HepG2 (cell line): ENCODE data around the gene STUB1. TPM values are rescaled to one million over a fixed set of nuclear protein-coding genes. Genes with fewer than 3 reads are reported as not detected.
A peak's percentile ranks its signal among the peaks of the same experiment; 100 is the strongest.

Experiments used
- ATAC-seq: fragments of 200-7000 bp; cut with Tn5 transposase; 3 replicates; pipeline ENCODE4 v1.9.1; 2020; ENCODE audit warnings: mild to moderate bottlenecking, moderate library complexity
- BruUV-seq: library from RNA; stranded (reverse); fragments of 400-500 nt; replicated peaks from 2 replicates; lab custom pipeline; 2021; lab: Mats Ljungman, UMichigan
- CTCF ChIA-PET: fragments of 300-600 bp; formaldehyde crosslinking; extraction: SDS; loops from one replicate; lab custom pipeline; 2021; ENCODE audit warnings: low total read pairs, inconsistent platforms, low intra/inter-chr PET ratio; lab: Yijun Ruan, JAX
- POLR2A ChIA-PET: fragments of 350-600 bp; sonication (Branson Sonifier 250); formaldehyde crosslinking; loops from one replicate; lab custom pipeline; 2020; ENCODE audit warnings: antibody characterized with exemption, inconsistent platforms; lab: Yijun Ruan, JAX
- DNase-seq: peaks from one replicate; pipeline ENCODE4 v3.0.0-alpha.2; 2015; ENCODE audit warnings: low spot score
- FAIRE-seq: peaks from 3 replicates; lab custom pipeline; 2011; peaks lifted over from hg19 to GRCh38; lab: Jason Lieb, UNC
- H2AFZ ChIP-seq: one replicate; pipeline ENCODE4 v1.6.1; 2011; ENCODE audit warnings: low read length, inconsistent platforms
- H3K27ac ChIP-seq: fragments of 300-600 bp; 3 replicates; pipeline ENCODE4 v1.8.0; 2011; ENCODE audit warnings: mixed run types, mild to moderate bottlenecking, mixed read lengths, low read length, inconsistent platforms; ENCODE audit not compliant: insufficient read depth; ENCODE audit errors: extremely low read length
- H3K27me3 ChIP-seq, 2 experiments: fragments of 200-600 bp in 1 of 2; 2 replicates in 1 of 2; 3 replicates in 1 of 2; pipeline versions ENCODE4 v1.6.0 to v1.8.0; 2011; ENCODE audit warnings: low read length in 2 of 2, mild to moderate bottlenecking in 2 of 2, moderate library complexity in 2 of 2, inconsistent platforms in 1 of 2; ENCODE audit not compliant: insufficient read depth in 2 of 2, control insufficient read depth in 1 of 2
- H3K36me3 ChIP-seq, 2 experiments: fragments of 200-600 bp in 1 of 2; replicated peaks in 1 of 2; 2 replicates in 1 of 2; 3 replicates in 1 of 2; pipeline versions ENCODE4 v1.5.1 to v1.8.0; 2011; ENCODE audit warnings: low read length in 2 of 2, inconsistent platforms in 1 of 2; ENCODE audit not compliant: insufficient read depth in 2 of 2, control insufficient read depth in 1 of 2
- H3K4me1 ChIP-seq: 2 replicates; pipeline ENCODE4 v1.5.1; 2012; ENCODE audit warnings: low read length, inconsistent platforms; ENCODE audit not compliant: insufficient read depth
- H3K4me2 ChIP-seq: 2 replicates; pipeline ENCODE4 v1.6.0; 2011; ENCODE audit warnings: low read depth, low read length, inconsistent platforms
- H3K4me3 ChIP-seq, 3 experiments: fragments of 200-600 bp in 1 of 3; sonication (generic), shearing (Covaris generic) in 1 of 3; replicated peaks in 1 of 3; 2 replicates each; pipeline ENCODE4 v1.5.1; 2011 to 2016; ENCODE audit warnings: low read length in 3 of 3, inconsistent platforms in 2 of 3, low read depth in 2 of 3, mild to moderate bottlenecking in 2 of 3, control low read depth in 1 of 3, mixed read lengths in 1 of 3; ENCODE audit not compliant: insufficient read depth in 1 of 3
- H3K79me2 ChIP-seq: one replicate; pipeline ENCODE4 v1.6.1; 2011; ENCODE audit warnings: low read length, inconsistent platforms; ENCODE audit not compliant: insufficient read depth
- H3K9ac ChIP-seq: 2 replicates; pipeline ENCODE4 v1.6.0; 2011; ENCODE audit warnings: mild to moderate bottlenecking, low read depth, low read length, inconsistent platforms; ENCODE audit not compliant: insufficient read depth
- H3K9me3 ChIP-seq: 2 replicates; pipeline ENCODE4 v1.5.1; 2012; ENCODE audit warnings: mild to moderate bottlenecking, low read length
- H4K20me1 ChIP-seq: 2 replicates; pipeline ENCODE4 v1.6.0; 2011; ENCODE audit warnings: inconsistent platforms, mild to moderate bottlenecking, low read length, moderate library complexity; ENCODE audit not compliant: insufficient read depth
- AGO1 ChIP-seq: fragments of 200-400 bp; formaldehyde crosslinking; IDR thresholded peaks from 2 replicates; pipeline ENCODE4 v1.6.1; 2017; ENCODE audit warnings: mild to moderate bottlenecking, low read depth, low read length, moderate library complexity; ENCODE audit not compliant: poor library complexity, severe bottlenecking
- ARNT2 ChIP-seq: sonication (generic); formaldehyde crosslinking; IDR thresholded peaks from 2 replicates; pipeline ENCODE4 v1.8.0; 2022; ENCODE audit warnings: mild to moderate bottlenecking, low read depth, missing genetic modification reagents, moderate library complexity
- MEIS2 ChIP-seq: sonication (generic); formaldehyde crosslinking; IDR thresholded peaks from 2 replicates; pipeline ENCODE4 v1.9.0; 2021; ENCODE audit warnings: mild to moderate bottlenecking, missing genetic modification reagents
- NCOA2 ChIP-seq: sonication (generic); formaldehyde crosslinking; IDR thresholded peaks from 2 replicates; pipeline ENCODE4 v1.8.0; 2022; ENCODE audit warnings: inconsistent platforms
- RCOR2 ChIP-seq: IDR thresholded peaks from 2 replicates; pipeline ENCODE4 v1.6.1; 2016; ENCODE audit warnings: missing biosample characterization, missing genetic modification reagents
- SALL2 ChIP-seq: sonication (generic); formaldehyde crosslinking; IDR thresholded peaks from 2 replicates; pipeline ENCODE4 v1.8.1; 2023; ENCODE audit warnings: mild to moderate bottlenecking, missing genetic modification reagents, inconsistent platforms
- TFDP1 ChIP-seq: IDR thresholded peaks from 2 replicates; pipeline ENCODE4 v1.6.1; 2016; ENCODE audit warnings: missing compliant biosample characterization, missing genetic modification reagents, borderline replicate concordance
- ZBTB33 ChIP-seq: sonication (generic); formaldehyde crosslinking; IDR thresholded peaks from 2 replicates; pipeline ENCODE4 v1.4.0; 2020; ENCODE audit warnings: missing genetic modification reagents
- ZFP36 ChIP-seq: fragments of 150-350 bp; IDR thresholded peaks from 2 replicates; pipeline ENCODE4 v1.6.1; 2018; ENCODE audit warnings: borderline replicate concordance, low read length, low read depth; ENCODE audit not compliant: partially characterized antibody
- ZNF777 ChIP-seq: sonication (generic); formaldehyde crosslinking; IDR thresholded peaks from 2 replicates; pipeline ENCODE4 v1.4.0; 2020; ENCODE audit warnings: missing genetic modification reagents
- ZNF800 ChIP-seq: sonication (generic); formaldehyde crosslinking; IDR thresholded peaks from 2 replicates; pipeline ENCODE4 v1.4.0; 2020; ENCODE audit warnings: missing genetic modification reagents
- WGBS: methylation state at CpG from one replicate; pipeline ENCODE4 v1.1.6; 2017; ENCODE audit warnings: low lambda C conversion rate; 5-methylcytosine and 5-hydroxymethylcytosine counted together
- in situ Hi-C: cut with HindIII; loops from 2 replicates; pipeline ENCODE4 v1.10.0; 2017; ENCODE audit warnings: low pct_unique_long_range_greater_than_20kb; ENCODE audit not compliant: extremely low pct_ligation_motif_present
- intact Hi-C: fragments of 100-400 bp; cut with micrococcal nuclease; formaldehyde crosslinking; loops from one replicate; pipeline ENCODE4 v1.10.0; 2022; ENCODE audit not compliant: unreplicated experiment
- polyA plus RNA-seq, 8 experiments: library from polyadenylated mRNA; depleted of rRNA in 3 of 8; stranded (reverse) in 7 of 8; unstranded in 1 of 8; fragments of >200 nt; fragmentation: Illumina TruSeq in 4 of 8; extraction: Trizol in 4 of 8; gene quantifications; 2 replicates each; pipeline versions ENCODE4 v1.2.1 to v1.2.3, GENCODE V29; 2011 to 2016; ENCODE audit warnings: low read depth in 4 of 8, missing spikeins in 1 of 8, mixed read lengths in 1 of 8; ENCODE audit not compliant: insufficient read depth in 1 of 8
- total RNA-seq, 5 experiments: library from RNA; depleted of rRNA; stranded (reverse); fragments of >200 nt; fragmentation: Illumina TruSeq; extraction: Trizol; gene quantifications; 2 replicates each; pipeline ENCODE4 v1.2.3, GENCODE V29; 2016; ENCODE audit warnings: low read depth in 1 of 5

STUB1 gene
- total and polyA plus RNA-seq, 2 of the 13 experiments (the other 11 are each of a cell fraction or from before 2014, with no cell fraction given): 52.9 to 78.2 TPM

- Histone ChIP-seq H4K20me1 (no peaks in the 10 kb centered on the region), H3K79me2 (no peaks in the 10 kb centered on the region), H3K36me3 (no peaks in the 10 kb centered on the region), H3K4me1 (peaks cover 19% of the 10 kb centered on the region), H3K27ac (no peak overlapping the region), H3K4me2 (peak overlapping the region; percentile 94), H3K9me3 (no peaks in the 10 kb centered on the region), H3K9ac (no peak overlapping the region), H3K4me3 (peak overlapping the region in 1 of 3 experiments; percentile 82; a peak in 1 of 6 replicates), H2AFZ (no peak overlapping the region), H3K27me3 (peaks cover 0 to 3% of the 10 kb centered on the region in 2 experiments; a peak in 1 of 5 replicates)
- ATAC-seq: peak; percentile 6
- intact Hi-C loops (no loop called here), in situ Hi-C loops (no loop called here)
- TF ChIP-seq MEIS2 (no peak), AGO1 (peak; percentile 62)
- no peak for FAIRE-seq
- DNase-seq: no peak
- POLR2A ChIA-PET: interaction anchor here (1.2 to 2.6 kb wide), 3 partner anchors 10 to 35 kb away, joined by 3 to 14 read pairs (median 7); partner anchors contain the start of genes CIAO3 and MSLN
- 5% methylated on average over 4 of the region's 9 CpGs for WGBS
- CTCF ChIA-PET: no interaction called here
- BruUV-seq: no TSS peak
Observed at GRCh38 chr16:726188-726437, 45.9 kb downstream of the STUB1 start.

DNA sequence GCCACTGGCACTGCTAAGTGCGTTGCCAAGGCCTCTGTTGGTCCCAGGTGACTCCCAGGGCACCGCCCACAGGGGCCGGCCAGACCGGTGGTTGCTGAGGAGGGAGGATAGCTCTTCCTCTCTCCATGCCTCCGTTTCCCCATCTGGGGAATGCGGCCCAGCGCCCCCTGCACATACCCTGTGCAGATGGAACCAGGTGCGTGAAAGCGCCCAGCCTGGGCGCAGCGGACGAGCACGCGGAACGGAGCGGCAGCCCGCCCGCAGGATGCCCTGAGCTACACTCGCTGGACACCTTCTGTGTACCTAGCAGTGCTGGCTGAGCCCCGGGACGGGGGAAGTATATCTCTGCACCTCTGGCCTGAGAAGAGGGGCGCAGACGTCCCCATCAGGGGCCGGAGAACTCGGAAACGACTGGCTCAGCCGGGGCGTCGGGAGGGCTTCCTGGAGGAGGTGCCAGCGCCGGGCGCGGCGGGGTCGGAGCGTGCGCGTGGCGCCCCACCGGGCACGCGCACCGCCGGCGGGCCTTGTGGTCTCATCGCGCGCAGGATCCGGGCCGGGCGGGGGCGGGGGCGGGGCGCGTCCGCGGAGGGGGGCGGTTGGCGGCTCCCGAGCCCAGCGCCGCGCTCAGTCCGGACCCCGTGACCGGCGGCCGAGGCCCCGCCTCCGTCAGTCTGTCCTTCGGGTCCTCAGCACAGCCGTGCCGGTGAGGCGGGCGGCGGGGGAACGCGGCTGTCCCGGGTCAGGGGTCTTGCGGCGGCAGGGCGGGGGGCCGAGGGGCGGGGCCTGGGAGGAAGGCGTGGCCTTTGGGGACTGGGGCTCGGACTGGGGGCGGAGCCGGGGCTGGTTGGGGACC lies 46.5 kb downstream of the STUB1 start, which contains the start of the genes CCDC78 and HAGHL:
Gene CCDC78, minus strand, starts transcription at position 6 of the 853 bp plus-strand sequence. CDS start 76 bp downstream, outside the sequence.
Gene HAGHL, plus strand, starts transcription at position 669 of the 853 bp plus-strand sequence. CDS start 404 bp downstream, outside the sequence.
- peak within 1 kb of the TSS; percentile 94 for H3K4me2 ChIP-seq
- WGBS: 7% methylated on average over 12 of the region's 88 CpGs
- peaks cover 16% of the 10 kb centered on the region for H3K4me1 ChIP-seq
- DNase-seq (no peak), ATAC-seq (peak; percentile 19), FAIRE-seq (no peak)
- POLR2A ChIA-PET: interaction anchor here (1.1 to 2.6 kb wide), 5 partner anchors 11 to 34 kb away, joined by 3 to 14 read pairs (median 7); partner anchors contain the start of genes CIAO3 and MSLN
- H3K9me3 ChIP-seq: no peaks in the 10 kb centered on the region
- H3K36me3 ChIP-seq: no peaks in the 10 kb centered on the region
- no TSS peak for BruUV-seq
- peak within 1 kb of the TSS; percentile 69 for H3K9ac ChIP-seq
- H3K27ac ChIP-seq: no peak within 1 kb of the TSS
- H3K27me3 ChIP-seq: peaks cover 0 to 3% of the 10 kb centered on the region in 2 experiments; a peak in 1 of 5 replicates
- CTCF ChIA-PET: no interaction called here
- peak within 1 kb of the TSS; percentile 57 to 82 (median 66) for H3K4me3 ChIP-seq
- H4K20me1 ChIP-seq: no peaks in the 10 kb centered on the region
- intact Hi-C loops: no loop called here
- H3K79me2 ChIP-seq: no peaks in the 10 kb centered on the region
- in situ Hi-C loops: no loop called here
- no peak within 1 kb of the TSS for H2AFZ ChIP-seq
- TF ChIP-seq ZNF800 (CRISPR knock-in tag) (peak; percentile 33; the same call in 1 of the 2 replicates), ZNF777 (CRISPR knock-in tag) (0 out of 2 replicates have a peak, but pooled peaks have one; percentile 16), SALL2 (CRISPR knock-in tag) (0 out of 2 replicates have a peak, but pooled peaks have one; percentile 25), ZBTB33 (CRISPR knock-in tag) (peak; percentile 49), RCOR2 (peak; percentile 17; the same call in 1 of the 2 replicates), ARNT2 (CRISPR knock-in tag) (no peak), TFDP1 (peak; percentile 32; the same call in 1 of the 2 replicates), ZFP36 (peak; percentile 95), NCOA2 (CRISPR knock-in tag) (no peak)
